ENCODE results near the gene EPHA10.

DNA sequence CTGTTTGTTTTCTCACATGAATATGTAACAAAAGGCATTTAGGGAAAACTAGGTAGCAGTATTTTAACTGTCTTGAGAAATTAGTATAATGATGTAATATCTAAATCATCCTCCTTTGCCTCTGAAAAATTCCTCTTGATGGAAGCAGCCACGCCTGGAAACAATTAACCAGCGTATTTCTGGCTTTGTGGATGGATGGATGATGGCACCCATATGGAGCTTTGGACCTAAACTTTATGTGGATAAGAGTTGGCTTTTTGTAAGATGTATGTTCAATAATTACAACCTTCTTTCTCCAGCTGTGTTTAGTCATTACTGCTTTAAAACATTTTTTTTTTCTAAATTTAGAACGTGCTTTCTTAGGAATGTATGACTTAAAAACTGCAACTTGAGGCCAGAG, 60.0 kb downstream of the EPHA10 start:
- TF ChIP-seq, protein P1, sequence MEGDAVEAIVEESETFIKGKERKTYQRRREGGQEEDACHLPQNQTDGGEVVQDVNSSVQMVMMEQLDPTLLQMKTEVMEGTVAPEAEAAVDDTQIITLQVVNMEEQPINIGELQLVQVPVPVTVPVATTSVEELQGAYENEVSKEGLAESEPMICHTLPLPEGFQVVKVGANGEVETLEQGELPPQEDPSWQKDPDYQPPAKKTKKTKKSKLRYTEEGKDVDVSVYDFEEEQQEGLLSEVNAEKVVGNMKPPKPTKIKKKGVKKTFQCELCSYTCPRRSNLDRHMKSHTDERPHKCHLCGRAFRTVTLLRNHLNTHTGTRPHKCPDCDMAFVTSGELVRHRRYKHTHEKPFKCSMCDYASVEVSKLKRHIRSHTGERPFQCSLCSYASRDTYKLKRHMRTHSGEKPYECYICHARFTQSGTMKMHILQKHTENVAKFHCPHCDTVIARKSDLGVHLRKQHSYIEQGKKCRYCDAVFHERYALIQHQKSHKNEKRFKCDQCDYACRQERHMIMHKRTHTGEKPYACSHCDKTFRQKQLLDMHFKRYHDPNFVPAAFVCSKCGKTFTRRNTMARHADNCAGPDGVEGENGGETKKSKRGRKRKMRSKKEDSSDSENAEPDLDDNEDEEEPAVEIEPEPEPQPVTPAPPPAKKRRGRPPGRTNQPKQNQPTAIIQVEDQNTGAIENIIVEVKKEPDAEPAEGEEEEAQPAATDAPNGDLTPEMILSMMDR (IDR thresholded peaks at IDR 0.05; ENCODE audit: poor library complexity, severe bottlenecking): no peak
- TF ChIP-seq EZH2 (IDR thresholded peaks at IDR 0.05; ENCODE audit: borderline replicate concordance, insufficient read depth, low read length, poor library complexity, severe bottlenecking) (no peak), POLR2AphosphoS5 (IDR thresholded peaks at IDR 0.05) (no peak)
